Stimulated activated CD8-positive, alpha-beta memory T cell treated with anti-CD3 and anti-CD28 coated beads, Interleukin-2, amount 100 ng/mL, for 48 hours (primary cell): ENCODE measurements around the gene RIC8A.

ENCODE experiments used
- DNase-seq, 2 donors: peaks; one replicate each; pipeline ENCODE4 v3.0.0-alpha.2; 2020; ENCODE audit warnings: low read depth in 2 of 2

Gene RIC8A

GRCh38 chr11:244376-244775, 36.9 kb downstream of the RIC8A start:
- DNase-seq: no peak

DNA sequence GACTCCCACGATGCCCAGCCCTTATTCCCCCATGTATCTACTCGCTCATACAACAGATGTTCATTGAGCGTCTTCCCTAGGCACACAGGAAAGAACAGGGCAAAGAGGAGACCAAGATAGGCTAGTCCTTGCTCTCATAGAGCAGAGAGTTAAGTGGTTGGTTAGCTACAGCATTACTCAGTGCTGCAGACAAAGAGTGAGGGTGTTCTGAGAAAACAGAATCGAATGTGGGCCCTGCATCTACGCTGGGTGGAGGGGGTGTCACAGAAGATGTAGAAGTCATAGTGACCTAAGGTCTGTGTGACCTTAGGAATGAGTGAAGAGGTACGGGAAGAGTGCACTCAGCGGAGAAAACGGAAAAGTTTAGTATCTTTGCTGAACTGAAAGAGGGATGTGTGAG, 41.6 kb downstream of the RIC8A start:
- DNase-seq: no peak

GRCh38 chr11:250274-250673, 42.8 kb downstream of the RIC8A start:
- no peak for DNase-seq

- DNase-seq: peak in 1 of 2 donors; percentile 64
Measured at GRCh38 chr11:250740-251299, 43.3 kb downstream of the RIC8A start.

DNA sequence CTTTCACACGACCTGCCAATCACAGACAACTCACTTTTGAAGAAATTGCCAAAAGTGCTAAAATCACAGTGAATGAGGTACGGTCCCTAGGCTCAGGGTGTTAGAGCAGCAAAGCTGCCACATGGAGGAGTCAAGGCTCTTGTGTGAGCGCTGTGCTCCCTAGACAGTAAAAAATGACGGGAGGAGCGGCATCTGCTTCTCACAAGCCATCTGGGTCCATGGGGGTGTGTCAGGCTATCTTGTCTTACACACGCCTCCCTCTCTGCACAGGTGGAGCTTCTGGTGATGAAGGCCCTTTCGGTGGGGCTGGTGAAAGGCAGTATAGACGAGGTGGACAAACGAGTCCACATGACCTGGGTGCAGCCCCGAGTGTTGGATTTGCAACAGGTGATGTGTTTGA, 44.0 kb downstream of the RIC8A start:
- no peak for DNase-seq

DNA sequence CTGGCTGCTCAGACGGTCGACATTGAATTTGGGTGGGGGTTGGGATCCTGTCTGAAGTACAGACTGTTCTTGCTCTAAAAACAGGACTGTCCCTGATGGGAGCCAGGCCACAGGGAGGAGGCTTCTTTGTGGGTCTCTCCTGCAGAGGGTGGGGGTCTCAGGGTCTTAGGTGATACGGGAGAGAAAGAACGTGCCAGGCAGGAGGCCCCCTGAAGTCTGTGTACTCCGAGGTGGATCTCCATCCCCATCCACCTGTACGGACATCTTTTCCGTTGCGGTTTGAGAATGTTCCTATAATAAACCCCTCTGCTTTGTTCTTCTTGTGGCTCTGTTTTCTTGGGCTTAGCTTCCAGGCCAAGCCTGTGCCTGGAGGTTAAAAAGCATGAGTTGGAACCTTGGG, 45.2 kb downstream of the RIC8A start:
- DNase-seq: no peak

GRCh38 chr11:253160-253885, 45.8 kb downstream of the RIC8A start:
- DNase-seq: no peak

- no peak for DNase-seq
Measured at GRCh38 chr11:253886-254270, 46.4 kb downstream of the RIC8A start.

DNA sequence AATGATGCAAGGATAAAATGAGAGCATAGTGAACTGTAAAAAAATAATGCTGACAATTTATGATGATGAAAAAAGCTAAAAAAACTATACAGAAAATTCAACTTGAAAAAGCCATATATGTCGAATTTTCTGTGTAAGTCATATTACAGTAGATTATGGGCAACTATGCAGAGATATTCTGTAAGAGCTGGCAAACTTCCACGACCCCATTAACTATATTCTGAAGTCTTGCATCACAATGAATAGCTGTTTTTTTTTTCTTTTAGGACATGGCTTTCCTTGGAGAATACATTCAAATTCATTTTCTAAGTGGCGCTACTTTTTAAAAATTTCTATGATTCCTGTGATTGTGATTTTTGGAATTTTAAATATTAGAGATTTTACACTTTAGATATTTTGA, 47.7 kb downstream of the RIC8A start:
- DNase-seq: no peak

- DNase-seq: no peak
Measured at GRCh38 chr11:255816-256215, 48.3 kb downstream of the RIC8A start.

DNA sequence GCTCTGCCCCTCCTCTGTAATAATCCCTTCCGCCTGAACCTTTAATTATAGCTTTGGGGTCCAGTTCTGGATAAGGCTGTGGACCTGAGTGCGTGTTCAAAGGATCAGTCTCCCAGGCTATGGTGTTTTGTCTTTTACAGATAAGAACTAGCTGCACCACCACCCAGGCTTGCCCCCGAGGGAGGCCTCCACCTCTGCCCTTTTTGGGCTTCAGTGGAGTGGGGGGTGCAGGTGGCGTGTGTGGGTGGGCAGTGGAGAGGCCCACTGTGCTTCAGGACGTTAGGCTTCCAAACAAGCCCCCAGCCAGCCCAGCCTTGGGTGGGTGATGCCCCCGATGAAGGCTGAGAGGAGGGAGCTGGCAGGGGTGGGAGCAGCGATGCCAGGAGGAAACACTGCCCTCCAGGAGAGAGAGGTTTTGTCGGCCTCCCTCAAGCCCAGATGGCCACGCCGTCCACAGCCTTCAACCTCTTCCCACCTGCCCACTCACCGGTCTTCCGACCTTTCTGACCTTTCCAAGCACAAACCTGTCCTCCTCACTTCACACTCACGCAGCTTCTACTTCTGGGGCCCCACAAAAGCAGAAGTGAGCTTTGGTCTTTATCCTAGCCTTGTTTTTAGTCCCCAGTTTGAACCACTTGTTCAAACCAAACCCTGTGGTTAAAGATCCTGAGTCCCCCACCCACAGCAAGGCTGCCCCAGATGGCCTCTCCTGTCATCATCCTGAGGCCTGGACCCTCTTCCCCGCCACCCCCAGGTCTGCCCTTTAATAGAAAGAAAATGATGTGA, 49.6 kb downstream of the RIC8A start:
- DNase-seq: no peak

- no peak for DNase-seq
Measured at GRCh38 chr11:257766-258493, 50.4 kb downstream of the RIC8A start.

DNA sequence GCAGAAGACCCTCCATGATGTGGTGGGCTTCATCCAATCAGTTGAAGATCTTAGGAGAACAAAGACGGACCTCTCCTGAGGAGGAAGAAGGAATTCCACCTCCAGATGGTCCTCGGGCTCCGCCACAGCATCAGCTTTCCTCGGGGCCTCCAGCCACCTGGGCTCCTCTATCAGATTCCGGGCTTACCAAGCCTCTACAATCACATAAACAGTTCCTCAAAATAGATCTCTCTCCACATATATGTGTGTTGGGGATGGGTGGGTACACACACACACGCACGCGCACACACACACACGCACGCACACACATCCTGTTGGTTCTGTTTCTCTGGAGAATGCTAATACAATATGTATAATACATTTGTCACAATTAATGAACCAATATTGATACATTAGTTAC, 51.9 kb downstream of the RIC8A start:
- no peak for DNase-seq

DNA sequence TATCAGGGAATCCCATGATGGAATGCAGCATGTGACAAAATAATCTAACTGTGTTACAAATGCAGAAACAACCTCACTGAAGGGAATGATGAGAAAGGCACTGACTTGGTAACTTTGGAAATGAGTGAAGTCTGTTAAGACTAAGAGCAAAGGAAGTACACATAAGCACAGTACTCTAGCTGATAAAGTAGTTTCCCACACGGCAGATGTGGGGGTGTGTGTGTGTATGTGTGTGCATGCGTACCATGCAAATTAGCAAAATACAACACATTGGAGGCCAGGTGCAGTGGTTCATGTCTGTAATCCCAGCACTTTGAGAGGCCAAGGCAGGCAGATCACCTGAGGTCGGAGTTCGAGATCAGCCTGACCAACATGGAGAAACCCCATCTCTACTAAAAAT, 54.1 kb downstream of the RIC8A start:
- DNase-seq: no peak
